H1 (cell line): ENCODE results near the gene TSPAN16. TPM values are rescaled to one million over a fixed set of nuclear protein-coding genes. Genes with fewer than 3 reads are reported as not detected.
A peak's percentile ranks its signal among the peaks of the same experiment; 100 is the strongest.

Source experiments
- CTCF ChIA-PET: fragments of 300-600 bp; sonication (Branson Sonifier 250); formaldehyde crosslinking; loops from one replicate; lab custom pipeline; 2021; ENCODE audit not compliant: partially characterized antibody; lab: Charles Lee
- POLR2A ChIA-PET: fragments of 300-600 bp; sonication (Branson Sonifier 250); formaldehyde crosslinking; loops from one replicate; lab custom pipeline; 2021; ENCODE audit warnings: inconsistent platforms; ENCODE audit not compliant: partially characterized antibody; lab: Charles Lee
- DNase-seq, 2 experiments: peaks; one replicate each; pipeline versions ENCODE4 v3.0.0 to v3.0.0-alpha.2; 2010 to 2022; ENCODE audit warnings: low spot score in 2 of 2, low read depth in 1 of 2, mixed read lengths in 1 of 2
- FAIRE-seq: peaks from 2 replicates; lab custom pipeline; 2011; peaks lifted over from hg19 to GRCh38; lab: Jason Lieb, UNC
- H2AFZ ChIP-seq: 2 replicates; pipeline ENCODE4 v1.8.1; 2012; ENCODE audit warnings: low read length, inconsistent platforms
- H2AK5ac ChIP-seq: 2 replicates; pipeline ENCODE4 v1.6.1; 2013; ENCODE audit warnings: low read depth, low read length
- H2BK120ac ChIP-seq: replicated peaks from 2 replicates; pipeline ENCODE3; 2013; ENCODE audit warnings: low read depth, low read length, inconsistent platforms
- H2BK12ac ChIP-seq: 2 replicates; pipeline ENCODE4 v1.6.1; 2013; ENCODE audit warnings: low read depth, low read length
- H2BK15ac ChIP-seq: 2 replicates; pipeline ENCODE4 v1.6.1; 2013; ENCODE audit warnings: low read length
- H2BK20ac ChIP-seq: 2 replicates; pipeline ENCODE4 v1.6.1; 2013; ENCODE audit warnings: low read length
- H2BK5ac ChIP-seq: 2 replicates; pipeline ENCODE4 v1.6.1; 2013; ENCODE audit warnings: low read depth, low read length
- H3K14ac ChIP-seq: 2 replicates; pipeline ENCODE4 v1.6.1; 2013; ENCODE audit warnings: inconsistent platforms; ENCODE audit not compliant: insufficient read length
- H3K18ac ChIP-seq: 2 replicates; pipeline ENCODE4 v1.6.1; 2013; ENCODE audit warnings: low read length; ENCODE audit errors: extremely low read depth
- H3K23ac ChIP-seq: 2 replicates; pipeline ENCODE4 v1.6.1; 2013; ENCODE audit warnings: inconsistent platforms; ENCODE audit not compliant: insufficient read length
- H3K23me2 ChIP-seq: 2 replicates; pipeline ENCODE4 v1.6.1; 2013; ENCODE audit warnings: low read depth, low read length
- H3K27ac ChIP-seq: 2 replicates; pipeline ENCODE4 v1.6.1; 2011; ENCODE audit warnings: low read depth, low read length, inconsistent platforms
- H3K27me3 ChIP-seq, 4 experiments: replicated peaks in 1 of 4; 1 replicate in 1 of 4; 2 replicates in 3 of 4; pipeline versions ENCODE4 v1.6.1 to v1.8.1; 2011 to 2013; ENCODE audit warnings: low read length in 3 of 4, mild to moderate bottlenecking in 3 of 4, inconsistent platforms in 2 of 4, mixed read lengths in 2 of 4, moderate library complexity in 1 of 4; ENCODE audit not compliant: control insufficient read depth in 3 of 4, insufficient read depth in 3 of 4; ENCODE audit errors: extremely low read depth in 1 of 4
- H3K36me3 ChIP-seq, 4 experiments: 2 replicates each; pipeline versions ENCODE4 v1.6.1 to v1.8.1; 2011 to 2013; ENCODE audit warnings: mild to moderate bottlenecking in 4 of 4, low read length in 3 of 4, moderate library complexity in 2 of 4, control low read depth in 1 of 4, inconsistent platforms in 1 of 4; ENCODE audit not compliant: insufficient read depth in 4 of 4, control insufficient read depth in 2 of 4
- H3K4ac ChIP-seq: replicated peaks from 2 replicates; pipeline ENCODE3; 2013; ENCODE audit warnings: low read length, low read depth, mixed read lengths, inconsistent platforms; ENCODE audit not compliant: insufficient read length
- H3K4me1 ChIP-seq, 4 experiments: replicated peaks in 1 of 4; 1 replicate in 1 of 4; 2 replicates in 3 of 4; pipeline versions ENCODE4 v1.6.1 to v1.8.1; 2011 to 2013; ENCODE audit warnings: low read length in 3 of 4, inconsistent platforms in 2 of 4, mixed read lengths in 1 of 4; ENCODE audit not compliant: insufficient read depth in 4 of 4, control insufficient read depth in 3 of 4
- H3K4me2 ChIP-seq, 2 experiments: 2 replicates each; pipeline versions ENCODE4 v1.6.1 to v1.8.1; 2011 to 2013; ENCODE audit warnings: low read depth in 2 of 2, low read length in 2 of 2, control low read depth in 1 of 2, inconsistent platforms in 1 of 2, mild to moderate bottlenecking in 1 of 2; ENCODE audit not compliant: insufficient read depth in 1 of 2
- H3K4me3 ChIP-seq, 4 experiments: fragments of 200-600, 300-600 bp in 1 of 4; sonication (generic), shearing (Covaris generic), sonication (Bioruptor Twin) in 1 of 4; 2 replicates each; pipeline versions ENCODE4 v1.5.1 to v1.8.1; 2011 to 2016; ENCODE audit warnings: low read length in 4 of 4, low read depth in 3 of 4, control low read depth in 2 of 4, inconsistent platforms in 2 of 4, mild to moderate bottlenecking in 2 of 4, mixed read lengths in 1 of 4, moderate library complexity in 1 of 4; ENCODE audit not compliant: insufficient read depth in 2 of 4; ENCODE audit errors: extremely low read depth in 1 of 4
- H3K56ac ChIP-seq: replicated peaks from 2 replicates; pipeline ENCODE3; 2013; ENCODE audit warnings: low read depth, mild to moderate bottlenecking, mixed read lengths, low read length, inconsistent platforms; ENCODE audit not compliant: insufficient read length
- H3K79me1 ChIP-seq: 2 replicates; pipeline ENCODE4 v1.6.1; 2013; ENCODE audit warnings: low read depth, low read length, control low read depth
- H3K79me2 ChIP-seq, 2 experiments: 2 replicates each; pipeline versions ENCODE4 v1.6.1 to v1.8.1; 2012 to 2013; ENCODE audit warnings: low read length in 2 of 2, mild to moderate bottlenecking in 2 of 2, inconsistent platforms in 1 of 2; ENCODE audit not compliant: insufficient read depth in 2 of 2, control insufficient read depth in 1 of 2
- H3K9ac ChIP-seq, 4 experiments: replicated peaks in 1 of 4; 1 replicate in 1 of 4; 2 replicates in 3 of 4; pipeline versions ENCODE4 v1.6.1 to v1.8.1; 2011 to 2013; ENCODE audit warnings: low read depth in 3 of 4, low read length in 3 of 4, control low read depth in 2 of 4, mild to moderate bottlenecking in 2 of 4, moderate library complexity in 2 of 4, inconsistent platforms in 1 of 4; ENCODE audit errors: extremely low read depth in 1 of 4
- H3K9me3 ChIP-seq, 2 experiments: 2 replicates each; pipeline versions ENCODE4 v1.6.1 to v1.8.1; 2012 to 2013; ENCODE audit warnings: mild to moderate bottlenecking in 2 of 2, moderate library complexity in 2 of 2, control low read depth in 1 of 2, inconsistent platforms in 1 of 2, low read depth in 1 of 2, low read length in 1 of 2, mixed read lengths in 1 of 2; ENCODE audit not compliant: insufficient read depth in 2 of 2
- H4K20me1 ChIP-seq, 2 experiments: replicated peaks in 1 of 2; 2 replicates each; pipeline versions ENCODE3 to v1.8.1; 2011 to 2013; ENCODE audit warnings: inconsistent platforms in 2 of 2, low read length in 2 of 2, mild to moderate bottlenecking in 1 of 2; ENCODE audit not compliant: insufficient read depth in 2 of 2, control insufficient read depth in 1 of 2
- H4K5ac ChIP-seq: 2 replicates; pipeline ENCODE4 v1.6.1; 2013; ENCODE audit warnings: low read length, low read depth, mixed read lengths, inconsistent platforms; ENCODE audit not compliant: insufficient read length
- H4K8ac ChIP-seq: 2 replicates; pipeline ENCODE4 v1.8.0; 2013; ENCODE audit warnings: mild to moderate bottlenecking, moderate library complexity, low read length, inconsistent platforms; ENCODE audit not compliant: insufficient read depth; ENCODE audit errors: extremely low read depth
- H4K91ac ChIP-seq: replicated peaks from 2 replicates; pipeline ENCODE3; 2013; ENCODE audit warnings: low read length, mixed read lengths, inconsistent platforms; ENCODE audit not compliant: insufficient read length
- EP300 ChIP-seq, 2 experiments: IDR thresholded peaks; 1 replicate in 1 of 2; 2 replicates in 1 of 2; pipeline ENCODE4 v1.6.1; 2011 to 2012; ENCODE audit warnings: low read depth in 2 of 2, low read length in 2 of 2, mild to moderate bottlenecking in 2 of 2, borderline replicate concordance in 1 of 2, inconsistent platforms in 1 of 2, moderate library complexity in 1 of 2
- RAD21 ChIP-seq, 2 experiments: IDR thresholded peaks in 1 of 2; conservative IDR thresholded peaks in 1 of 2; 2 replicates each; pipeline ENCODE4 v1.6.1; 2011; ENCODE audit warnings: low read depth in 2 of 2, low read length in 2 of 2, improper control_type of control experiment in 1 of 2, inconsistent platforms in 1 of 2, mild to moderate bottlenecking in 1 of 2, moderate library complexity in 1 of 2
- WGBS, 2 experiments: shearing (Covaris generic) in 1 of 2; methylation state at CpG; one replicate each; pipeline versions ENCODE4 v1.1.6 to v1.1.7; 2013 to 2015; ENCODE audit warnings: low lambda C conversion rate in 2 of 2, mixed read lengths in 2 of 2, inconsistent platforms in 1 of 2, low coverage in 1 of 2, missing lambda C conversion rate in 1 of 2; ENCODE audit not compliant: insufficient replicate concordance in 2 of 2, insufficient coverage in 1 of 2, insufficient read length in 1 of 2; ENCODE audit errors: extremely low coverage in 1 of 2, missing lambda C conversion rate in 1 of 2; 5-methylcytosine and 5-hydroxymethylcytosine counted together
- polyA plus RNA-seq, 7 experiments: library from polyadenylated mRNA; depleted of rRNA in 3 of 7; stranded (reverse) in 5 of 7; unstranded in 2 of 7; fragments of >200 nt in 5 of 7; fragments of 200-250 nt in 2 of 7; gene quantifications; 1 replicate in 5 of 7; 2 replicates in 1 of 7; 4 replicates in 1 of 7; pipeline versions ENCODE4 v1.2.1 to v1.2.3, GENCODE V29; 2011 to 2013; ENCODE audit warnings: missing spikeins in 2 of 7, mixed read lengths in 2 of 7
- total RNA-seq: library from RNA; stranded (reverse); fragmentation: NEBNext Ultra II Directional; extraction: Animal tissue kit (Norgen Biotek cat#: 25700); gene quantifications from 2 replicates; pipeline ENCODE4 v1.2.1, GENCODE V29; 2021
- TF ChIP-seq, protein P1 (sequence below), 3 experiments: IDR thresholded peaks; 1 replicate in 2 of 3; 2 replicates in 1 of 3; pipeline versions ENCODE4 v1.5.1 to v1.6.1; 2011; ENCODE audit warnings: low read length in 3 of 3, mild to moderate bottlenecking in 3 of 3, inconsistent platforms in 2 of 3, low read depth in 1 of 3, moderate library complexity in 1 of 3; ENCODE audit not compliant: insufficient read depth in 1 of 3; ENCODE audit errors: control extremely low read depth in 1 of 3

The TSPAN16 gene
- total and polyA plus RNA-seq, 2 of the 8 experiments (the other 6 are each of a cell fraction or from before 2014, with no cell fraction given), result not detected

DNA sequence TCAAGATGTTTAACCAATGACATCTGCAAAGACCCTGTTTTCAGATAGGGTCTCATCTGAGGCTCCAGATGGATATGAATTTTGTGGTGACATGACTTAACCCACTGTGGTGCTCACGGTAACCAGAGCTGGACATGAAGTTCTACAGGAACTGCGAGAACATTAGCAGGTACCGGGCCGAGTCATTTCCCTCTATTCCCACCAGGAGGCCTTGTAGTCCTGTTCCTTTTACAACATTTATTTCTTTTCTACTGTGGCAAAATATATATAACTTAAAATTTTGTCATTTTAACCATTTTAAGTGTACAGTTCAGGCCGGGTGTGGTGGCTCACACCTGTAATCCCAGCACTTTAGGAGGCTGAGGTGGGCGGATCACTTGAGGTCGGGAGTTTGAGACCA, 7.6 kb upstream of the TSPAN16 start:
- no peak overlapping the region for H2AK5ac ChIP-seq
- TF ChIP-seq, protein P1, sequence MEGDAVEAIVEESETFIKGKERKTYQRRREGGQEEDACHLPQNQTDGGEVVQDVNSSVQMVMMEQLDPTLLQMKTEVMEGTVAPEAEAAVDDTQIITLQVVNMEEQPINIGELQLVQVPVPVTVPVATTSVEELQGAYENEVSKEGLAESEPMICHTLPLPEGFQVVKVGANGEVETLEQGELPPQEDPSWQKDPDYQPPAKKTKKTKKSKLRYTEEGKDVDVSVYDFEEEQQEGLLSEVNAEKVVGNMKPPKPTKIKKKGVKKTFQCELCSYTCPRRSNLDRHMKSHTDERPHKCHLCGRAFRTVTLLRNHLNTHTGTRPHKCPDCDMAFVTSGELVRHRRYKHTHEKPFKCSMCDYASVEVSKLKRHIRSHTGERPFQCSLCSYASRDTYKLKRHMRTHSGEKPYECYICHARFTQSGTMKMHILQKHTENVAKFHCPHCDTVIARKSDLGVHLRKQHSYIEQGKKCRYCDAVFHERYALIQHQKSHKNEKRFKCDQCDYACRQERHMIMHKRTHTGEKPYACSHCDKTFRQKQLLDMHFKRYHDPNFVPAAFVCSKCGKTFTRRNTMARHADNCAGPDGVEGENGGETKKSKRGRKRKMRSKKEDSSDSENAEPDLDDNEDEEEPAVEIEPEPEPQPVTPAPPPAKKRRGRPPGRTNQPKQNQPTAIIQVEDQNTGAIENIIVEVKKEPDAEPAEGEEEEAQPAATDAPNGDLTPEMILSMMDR (IDR thresholded peaks at IDR 0.05; ENCODE audit: control extremely low read depth in 1 of 3, insufficient read depth in 1 of 3, low read depth in 1 of 3, low read length in 3 of 3), result peak in 2 of 3 experiments; percentile 8 to 26; a peak in 2 of 4 replicates
- no peak for TF ChIP-seq EP300 (IDR thresholded peaks at IDR 0.05; ENCODE audit: borderline replicate concordance in 1 of 2, low read depth in 2 of 2, low read length in 2 of 2)
- peak in 1 of 2 experiments; percentile 5; a peak in 1 of 4 replicates for TF ChIP-seq RAD21 (IDR thresholded peaks at IDR 0.05 in 1 of 2, conservative IDR thresholded peaks at IDR 0.05 in 1 of 2; ENCODE audit: low read depth in 2 of 2, low read length in 2 of 2)
- H3K79me1 ChIP-seq, result no peaks in the 10 kb centered on the region
- no peaks in the 10 kb centered on the region; the same call in 1 of the 2 replicates for H3K23me2 ChIP-seq
- no peaks in the 10 kb centered on the region for H3K9me3 ChIP-seq
- H3K9ac ChIP-seq, result no peak overlapping the region
- H4K91ac ChIP-seq, result no peak overlapping the region
- no peaks in the 10 kb centered on the region for H4K20me1 ChIP-seq
- H2BK120ac ChIP-seq, result no peak overlapping the region
- no peak overlapping the region for H3K4ac ChIP-seq
- H3K4me3 ChIP-seq, result no peak overlapping the region
- H4K5ac ChIP-seq, result no peak overlapping the region
- H3K36me3 ChIP-seq, result no peaks in the 10 kb centered on the region
- H3K18ac ChIP-seq, result no peak overlapping the region
- no peak overlapping the region for H2BK20ac ChIP-seq
- H2BK5ac ChIP-seq, result no peak overlapping the region
- no peak overlapping the region for H4K8ac ChIP-seq
- ChIA-PET CTCF (interaction anchor here (0.5 to 1.0 kb wide), 3 partner anchors 16 to 108 kb away, joined by 3 read pairs; no protein-coding TSS in a partner anchor), POLR2A (no interaction called here)
- H3K27me3 ChIP-seq, result no peaks in the 10 kb centered on the region
- no peak overlapping the region for H2BK15ac ChIP-seq
- no peak overlapping the region for H2AFZ ChIP-seq
- no peak overlapping the region for H3K14ac ChIP-seq
- no peak overlapping the region for H2BK12ac ChIP-seq
- 93% methylated on average over 7 of the region's 7 CpGs; no CpG with 5 or more reads in 1 of the 2 experiments for WGBS, 2 experiments
- H3K56ac ChIP-seq, result no peak overlapping the region
- no peak overlapping the region for H3K23ac ChIP-seq
- DNase-seq, result no peak
- FAIRE-seq, result no peak
- no peaks in the 10 kb centered on the region for H3K79me2 ChIP-seq
- no peak overlapping the region for H3K4me2 ChIP-seq
- no peak overlapping the region for H3K27ac ChIP-seq
- no peaks in the 10 kb centered on the region for H3K4me1 ChIP-seq
